ENCODE results near the gene SLC35G4. TPM values are rescaled to one million over a fixed set of nuclear protein-coding genes. Genes with fewer than 3 reads are reported as not detected.

SLC35G4 gene
- total RNA-seq, 2 donors from 2014 or later = not detected

GRCh38 chr18:11649839-11650238 lies 40.4 kb downstream of the SLC35G4 start:
- no peaks in the 10 kb centered on the region for H3K9me3 ChIP-seq (ENCODE audit: control insufficient read depth, low read length, poor library complexity, severe bottlenecking)
- H3K27ac Mint-ChIP-seq = no peak overlapping the region
- H3K36me3 Mint-ChIP-seq (ENCODE audit: low read depth) = peaks cover 4% of the 10 kb centered on the region
- DNase-seq (no peak), ATAC-seq (no peak)
- H3K27me3 Mint-ChIP-seq = peaks cover 32% of the 10 kb centered on the region
- H3K4me1 Mint-ChIP-seq = peaks cover 3% of the 10 kb centered on the region
- H3K4me3 Mint-ChIP-seq = no peak overlapping the region

- Mint-ChIP-seq H3K4me1 (peaks cover 13% of the 10 kb centered on the region), H3K27ac (no peak overlapping the region), H3K36me3 (ENCODE audit: low read depth) (peaks cover 4% of the 10 kb centered on the region), H3K27me3 (peaks cover 49% of the 10 kb centered on the region), H3K4me3 (no peak overlapping the region)
- no peak for ATAC-seq
- H3K9me3 ChIP-seq (ENCODE audit: control insufficient read depth, low read length, poor library complexity, severe bottlenecking) = no peaks in the 10 kb centered on the region
- DNase-seq = no peak
These were observed 42.5 kb downstream of the SLC35G4 start for GRCh38 chr18:11651899-11652298.

- peaks cover 13% of the 10 kb centered on the region for H3K4me1 Mint-ChIP-seq
- no peak overlapping the region for H3K4me3 Mint-ChIP-seq
- H3K27ac Mint-ChIP-seq = no peak overlapping the region
- DNase-seq = no peak
- H3K27me3 Mint-ChIP-seq = peaks cover 64% of the 10 kb centered on the region
- H3K36me3 Mint-ChIP-seq (ENCODE audit: low read depth) = peaks cover 10% of the 10 kb centered on the region
- no peaks in the 10 kb centered on the region for H3K9me3 ChIP-seq (ENCODE audit: control insufficient read depth, low read length, poor library complexity, severe bottlenecking)
- no peak for ATAC-seq
These were observed 44.1 kb downstream of the SLC35G4 start for GRCh38 chr18:11653521-11653920.

- H3K36me3 Mint-ChIP-seq (ENCODE audit: low read depth) = peaks cover 11% of the 10 kb centered on the region
- no peak overlapping the region for H3K4me3 Mint-ChIP-seq
- H3K27ac Mint-ChIP-seq = no peak overlapping the region
- peaks cover 77% of the 10 kb centered on the region for H3K27me3 Mint-ChIP-seq
- peaks cover 13% of the 10 kb centered on the region for H3K4me1 Mint-ChIP-seq
- no peaks in the 10 kb centered on the region for H3K9me3 ChIP-seq (ENCODE audit: control insufficient read depth, low read length, poor library complexity, severe bottlenecking)
- DNase-seq = peak in 1 of 3 donors; percentile 29
- ATAC-seq = peak; percentile 49
These were observed 45.6 kb downstream of the SLC35G4 start for GRCh38 chr18:11654736-11655605.

- H3K27me3 Mint-ChIP-seq = peaks cover 81% of the 10 kb centered on the region
- no peak for ATAC-seq
These were observed 46.2 kb downstream of the SLC35G4 start for GRCh38 chr18:11655606-11655932.

GRCh38 chr18:11657152-11657551 lies 47.8 kb downstream of the SLC35G4 start:
- ATAC-seq (no peak), DNase-seq (no peak)
- Mint-ChIP-seq H3K36me3 (ENCODE audit: low read depth) (peaks cover 11% of the 10 kb centered on the region), H3K27ac (no peak overlapping the region), H3K4me3 (no peak overlapping the region), H3K4me1 (peaks cover 13% of the 10 kb centered on the region), H3K27me3 (peaks cover 68% of the 10 kb centered on the region)
- no peaks in the 10 kb centered on the region for H3K9me3 ChIP-seq (ENCODE audit: control insufficient read depth, low read length, poor library complexity, severe bottlenecking)

More at GRCh38 chr18:11655606-11655932, 46.2 kb downstream of the SLC35G4 start:
- H3K9me3 ChIP-seq (ENCODE audit: control insufficient read depth, low read length, poor library complexity, severe bottlenecking) = no peaks in the 10 kb centered on the region
- DNase-seq = no peak
- H3K36me3 Mint-ChIP-seq (ENCODE audit: low read depth) = peaks cover 11% of the 10 kb centered on the region
- peaks cover 13% of the 10 kb centered on the region for H3K4me1 Mint-ChIP-seq
- H3K27ac Mint-ChIP-seq = no peak overlapping the region
- H3K4me3 Mint-ChIP-seq = no peak overlapping the region

GRCh38 chr18:11657554-11657953 lies 48.2 kb downstream of the SLC35G4 start:
- DNase-seq (no peak), ATAC-seq (no peak)
- Mint-ChIP-seq H3K36me3 (ENCODE audit: low read depth) (peaks cover 11% of the 10 kb centered on the region), H3K4me3 (no peak overlapping the region), H3K4me1 (peaks cover 13% of the 10 kb centered on the region), H3K27me3 (peaks cover 67% of the 10 kb centered on the region), H3K27ac (no peak overlapping the region)
- H3K9me3 ChIP-seq (ENCODE audit: control insufficient read depth, low read length, poor library complexity, severe bottlenecking) = no peaks in the 10 kb centered on the region

- peaks cover 67% of the 10 kb centered on the region for H3K27me3 Mint-ChIP-seq
- H3K27ac Mint-ChIP-seq = no peak overlapping the region
- H3K4me3 Mint-ChIP-seq = no peak overlapping the region
- H3K4me1 Mint-ChIP-seq = peaks cover 13% of the 10 kb centered on the region
- no peak for DNase-seq
- no peak for ATAC-seq
- H3K9me3 ChIP-seq (ENCODE audit: control insufficient read depth, low read length, poor library complexity, severe bottlenecking) = no peaks in the 10 kb centered on the region
- H3K36me3 Mint-ChIP-seq (ENCODE audit: low read depth) = peaks cover 11% of the 10 kb centered on the region
These were observed 48.6 kb downstream of the SLC35G4 start for GRCh38 chr18:11658019-11658418.

- no peak for DNase-seq
- ATAC-seq = no peak
- Mint-ChIP-seq H3K27ac (no peak overlapping the region), H3K27me3 (peaks cover 60% of the 10 kb centered on the region), H3K4me3 (no peak overlapping the region), H3K4me1 (peaks cover 13% of the 10 kb centered on the region), H3K36me3 (ENCODE audit: low read depth) (peaks cover 10% of the 10 kb centered on the region)
- no peaks in the 10 kb centered on the region for H3K9me3 ChIP-seq (ENCODE audit: control insufficient read depth, low read length, poor library complexity, severe bottlenecking)
These were observed 49.6 kb downstream of the SLC35G4 start for GRCh38 chr18:11658989-11659388.

Other genes starting within 250 kb of the SLC35G4 start
- gene GNAL, start 79.7 kb downstream of the SLC35G4 start, total RNA-seq = under 1 TPM; 0.10 to 0.37 TPM
- gene CHMP1B, start 241.8 kb downstream of the SLC35G4 start, total RNA-seq = 10 to 100 TPM; 81.4 to 98.5 TPM